Activated naive CD4-positive, alpha-beta T cell treated with anti-CD3 and anti-CD28 coated beads, Interleukin-2, amount 10 ng/mL, durations not matched to agents 7 days and 5 days (primary cell): ENCODE measurements around the gene MACROD1.

Experiments used
- CTCF ChIA-PET: fragments of 350-600 bp; sonication (Branson Sonifier 250); formaldehyde crosslinking; loops from one replicate; lab custom pipeline; 2021; ENCODE audit warnings: antibody characterized with exemption; lab: Charles Lee
- DNase-seq: peaks from one replicate; pipeline ENCODE4 v3.0.0-alpha.2; 2020
- H3K27ac Mint-ChIP-seq: one replicate; pipeline ENCODE4 v1.8.0; 2021; ENCODE audit warnings: mild to moderate bottlenecking, moderate library complexity, mixed read lengths
- H3K27me3 Mint-ChIP-seq: one replicate; pipeline ENCODE4 v1.8.0; 2021; ENCODE audit warnings: mild to moderate bottlenecking, mixed read lengths
- H3K36me3 Mint-ChIP-seq: one replicate; pipeline ENCODE4 v1.8.0; 2021; ENCODE audit warnings: mixed read lengths
- H3K4me1 Mint-ChIP-seq: one replicate; pipeline ENCODE4 v1.8.0; 2021; ENCODE audit warnings: mixed read lengths
- H3K4me3 Mint-ChIP-seq: one replicate; pipeline ENCODE4 v1.8.0; 2021; ENCODE audit warnings: mild to moderate bottlenecking, moderate library complexity, mixed read lengths
- H3K9me3 Mint-ChIP-seq: one replicate; pipeline ENCODE4 v1.8.0; 2021; ENCODE audit warnings: mixed read lengths

Gene MACROD1

DNA sequence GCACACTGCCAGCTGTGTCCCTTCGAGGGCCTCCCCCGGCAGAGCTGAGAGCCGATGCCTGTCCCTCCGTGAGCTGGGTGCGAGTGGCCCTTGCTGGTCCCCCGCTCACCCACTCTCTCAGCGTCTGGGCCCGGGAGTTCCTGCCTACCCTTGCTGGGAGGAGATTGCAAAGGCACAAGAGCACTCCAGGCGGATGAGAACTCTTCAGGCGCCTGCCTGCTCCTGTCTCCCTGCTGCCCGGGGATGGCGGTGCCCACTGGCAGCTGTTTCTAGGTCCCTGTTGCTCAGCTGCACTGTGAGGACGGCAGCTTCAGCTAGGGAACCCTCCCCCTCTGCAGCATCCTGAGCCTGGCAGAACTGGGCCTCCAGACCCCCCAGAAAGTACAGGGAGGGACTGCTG is 69.1 kb downstream of the MACROD1 start:
- Mint-ChIP-seq H3K27me3 (peaks cover 10% of the 10 kb centered on the region), H3K4me3 (no peak overlapping the region), H3K36me3 (no peaks in the 10 kb centered on the region), H3K4me1 (no peaks in the 10 kb centered on the region), H3K9me3 (no peaks in the 10 kb centered on the region), H3K27ac (no peak overlapping the region)
- DNase-seq, result no peak
- CTCF ChIA-PET, result no interaction called here

DNA sequence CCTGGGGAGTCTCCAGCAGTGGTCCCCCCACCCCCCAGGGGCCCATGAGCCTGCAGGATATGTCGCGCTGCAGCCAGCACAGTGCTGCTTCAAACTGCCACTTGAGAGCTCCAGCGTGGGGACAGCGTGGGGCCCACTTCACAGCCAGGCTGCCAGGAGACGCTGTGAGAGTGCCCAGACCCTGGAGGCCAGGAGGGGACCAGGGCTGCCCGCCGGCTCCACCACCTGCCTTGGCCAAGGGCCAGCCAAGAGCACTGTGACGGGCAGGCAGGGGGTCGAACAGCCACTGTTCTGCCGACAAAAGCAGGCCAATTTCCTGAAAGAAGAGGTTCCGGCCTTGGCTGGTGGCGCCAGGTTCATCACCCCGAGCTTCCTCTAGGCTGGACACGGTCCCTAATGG is 70.0 kb downstream of the MACROD1 start:
- no peak overlapping the region for H3K4me3 Mint-ChIP-seq
- no peaks in the 10 kb centered on the region for H3K36me3 Mint-ChIP-seq
- CTCF ChIA-PET, result no interaction called here
- H3K27ac Mint-ChIP-seq, result no peak overlapping the region
- no peaks in the 10 kb centered on the region for H3K4me1 Mint-ChIP-seq
- no peaks in the 10 kb centered on the region for H3K9me3 Mint-ChIP-seq
- H3K27me3 Mint-ChIP-seq, result peaks cover 10% of the 10 kb centered on the region
- no peak for DNase-seq

DNA sequence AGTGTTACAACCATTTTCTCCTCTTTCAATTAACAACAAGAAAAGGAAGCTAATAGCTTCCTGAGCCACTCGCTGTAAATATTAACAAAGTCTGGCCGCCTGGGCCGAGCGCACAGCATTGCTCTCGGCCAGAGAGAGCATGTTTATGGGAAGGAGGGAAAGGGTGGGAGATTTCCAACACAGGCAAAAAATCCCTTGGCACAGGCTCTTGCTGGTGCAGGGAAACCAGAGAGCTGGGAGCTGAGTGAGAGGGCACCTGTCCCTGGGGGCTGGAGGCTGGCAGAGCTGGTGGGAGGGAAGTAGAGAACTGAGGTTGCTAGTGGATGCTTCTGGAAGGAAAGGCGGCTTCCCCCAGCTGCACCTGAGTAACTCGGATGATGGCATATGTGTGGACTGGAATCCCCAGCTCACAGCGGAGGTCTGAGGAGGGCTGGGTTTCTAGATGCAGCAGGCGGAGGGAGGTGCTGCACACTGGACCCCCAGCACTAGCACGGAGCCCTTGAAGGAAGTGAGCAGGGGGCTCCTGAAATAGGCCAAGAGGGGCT is 70.6 kb downstream of the MACROD1 start:
- Mint-ChIP-seq H3K4me3 (no peak overlapping the region), H3K36me3 (no peaks in the 10 kb centered on the region), H3K27ac (no peak overlapping the region), H3K27me3 (peaks cover 10% of the 10 kb centered on the region), H3K9me3 (no peaks in the 10 kb centered on the region), H3K4me1 (no peaks in the 10 kb centered on the region)
- no peak for DNase-seq
- CTCF ChIA-PET, result no interaction called here

GRCh38 chr11:64094463-64095260 is 71.3 kb downstream of the MACROD1 start:
- H3K9me3 Mint-ChIP-seq, result no peaks in the 10 kb centered on the region
- CTCF ChIA-PET, result no interaction called here
- DNase-seq, result no peak

GRCh38 chr11:64093233-64094039 is 72.5 kb downstream of the MACROD1 start:
- no peak overlapping the region for H3K4me3 Mint-ChIP-seq
- no peaks in the 10 kb centered on the region for H3K9me3 Mint-ChIP-seq
- H3K4me1 Mint-ChIP-seq, result peaks cover 2% of the 10 kb centered on the region
- H3K27ac Mint-ChIP-seq, result no peak overlapping the region
- H3K27me3 Mint-ChIP-seq, result peaks cover 9% of the 10 kb centered on the region
- H3K36me3 Mint-ChIP-seq, result no peaks in the 10 kb centered on the region
- DNase-seq, result no peak
- CTCF ChIA-PET, result no interaction called here

More at GRCh38 chr11:64094463-64095260, 71.3 kb downstream of the MACROD1 start:
- Mint-ChIP-seq H3K27me3 (peaks cover 11% of the 10 kb centered on the region), H3K4me1 (peaks cover 2% of the 10 kb centered on the region), H3K4me3 (no peak overlapping the region), H3K27ac (no peak overlapping the region), H3K36me3 (no peaks in the 10 kb centered on the region)

DNA sequence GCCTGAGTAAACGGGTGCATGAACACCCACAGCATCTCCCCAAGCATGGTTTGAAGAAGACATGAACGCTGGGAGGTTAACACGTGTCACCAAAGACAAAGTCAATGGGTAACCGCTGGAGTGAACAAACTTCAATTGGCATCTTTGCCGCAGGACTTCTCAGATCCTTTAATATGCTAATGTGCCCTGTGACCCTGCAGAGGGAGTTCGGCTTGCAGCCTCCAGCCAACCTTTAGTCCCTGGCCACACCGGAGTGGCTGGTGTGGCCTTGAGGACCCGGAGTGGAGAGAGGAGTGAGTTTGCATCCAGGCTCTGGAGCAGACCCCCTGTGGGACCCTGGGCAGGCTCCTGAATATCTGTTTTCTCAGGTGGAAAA is 73.2 kb downstream of the MACROD1 start:
- Mint-ChIP-seq H3K27me3 (peaks cover 9% of the 10 kb centered on the region), H3K4me3 (no peak overlapping the region), H3K4me1 (peaks cover 2% of the 10 kb centered on the region), H3K9me3 (no peaks in the 10 kb centered on the region), H3K36me3 (no peaks in the 10 kb centered on the region), H3K27ac (no peak overlapping the region)
- no peak for DNase-seq
- CTCF ChIA-PET, result no interaction called here

- no peak overlapping the region for H3K4me3 Mint-ChIP-seq
- H3K4me1 Mint-ChIP-seq, result peaks cover 2% of the 10 kb centered on the region
- no peaks in the 10 kb centered on the region for H3K36me3 Mint-ChIP-seq
- H3K27ac Mint-ChIP-seq, result no peak overlapping the region
- no peak for DNase-seq
- CTCF ChIA-PET, result no interaction called here
- H3K9me3 Mint-ChIP-seq, result no peaks in the 10 kb centered on the region
- H3K27me3 Mint-ChIP-seq, result peaks cover 9% of the 10 kb centered on the region
Observed at GRCh38 chr11:64092111-64092760, 73.7 kb downstream of the MACROD1 start.

- Mint-ChIP-seq H3K27me3 (peaks cover 9% of the 10 kb centered on the region), H3K9me3 (no peaks in the 10 kb centered on the region), H3K4me1 (peaks cover 2% of the 10 kb centered on the region), H3K4me3 (no peak overlapping the region), H3K36me3 (no peaks in the 10 kb centered on the region), H3K27ac (no peak overlapping the region)
- DNase-seq, result no peak
- CTCF ChIA-PET, result no interaction called here
Observed at GRCh38 chr11:64090806-64091516, 75.0 kb downstream of the MACROD1 start.

GRCh38 chr11:64089915-64090805 is 75.8 kb downstream of the MACROD1 start:
- H3K4me1 Mint-ChIP-seq, result peaks cover 2% of the 10 kb centered on the region
- no peaks in the 10 kb centered on the region for H3K9me3 Mint-ChIP-seq
- no peak for DNase-seq
- H3K4me3 Mint-ChIP-seq, result no peak overlapping the region
- H3K27ac Mint-ChIP-seq, result no peak overlapping the region
- CTCF ChIA-PET, result no interaction called here
- peaks cover 6% of the 10 kb centered on the region for H3K27me3 Mint-ChIP-seq
- H3K36me3 Mint-ChIP-seq, result no peaks in the 10 kb centered on the region

DNA sequence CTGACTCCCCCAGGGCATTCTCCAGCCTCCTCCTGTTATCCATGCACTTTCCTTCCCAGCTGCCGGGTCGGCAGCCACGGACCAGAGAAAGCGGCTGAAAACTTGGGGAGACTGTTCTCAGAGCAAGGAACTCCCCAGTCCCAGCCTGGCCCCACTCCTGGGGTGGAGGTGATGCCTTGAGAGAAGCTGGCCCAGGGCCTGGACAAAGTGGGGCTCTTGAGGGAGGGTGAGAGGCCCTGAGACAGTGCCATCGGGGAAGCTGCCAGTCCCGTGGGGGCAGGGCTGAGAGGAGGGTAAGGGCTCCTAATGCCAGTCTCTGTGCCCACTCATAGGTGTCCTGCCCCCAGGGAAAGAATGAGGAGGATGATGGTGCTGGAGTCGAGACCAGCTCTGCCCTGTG is 76.4 kb downstream of the MACROD1 start:
- Mint-ChIP-seq H3K36me3 (no peaks in the 10 kb centered on the region), H3K4me1 (peaks cover 2% of the 10 kb centered on the region), H3K4me3 (no peak overlapping the region), H3K27ac (no peak overlapping the region), H3K9me3 (no peaks in the 10 kb centered on the region), H3K27me3 (peaks cover 5% of the 10 kb centered on the region)
- no peak for DNase-seq
- CTCF ChIA-PET, result no interaction called here

DNA sequence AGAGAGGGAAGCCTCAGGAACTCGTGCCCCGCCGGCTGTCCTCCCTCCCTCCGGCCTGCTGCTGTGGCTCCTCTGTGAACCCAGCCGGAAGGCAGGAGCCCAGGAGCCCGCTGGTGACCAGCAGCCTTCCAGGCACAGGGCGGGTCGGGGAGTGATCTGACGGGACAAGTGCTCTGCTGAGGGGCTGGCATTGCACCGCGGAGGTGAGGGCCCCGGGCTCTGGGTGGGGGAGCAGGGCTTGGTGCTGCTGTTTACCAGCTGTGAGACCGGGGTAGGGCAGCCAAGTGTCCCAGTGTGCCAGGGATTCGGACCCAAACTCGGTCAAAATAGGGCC is 76.9 kb downstream of the MACROD1 start:
- Mint-ChIP-seq H3K9me3 (no peaks in the 10 kb centered on the region), H3K4me3 (no peak overlapping the region), H3K27ac (no peak overlapping the region), H3K4me1 (peaks cover 2% of the 10 kb centered on the region), H3K27me3 (peaks cover 5% of the 10 kb centered on the region), H3K36me3 (no peaks in the 10 kb centered on the region)
- CTCF ChIA-PET, result no interaction called here
- DNase-seq, result no peak

GRCh38 chr11:64088162-64089026 is 77.5 kb downstream of the MACROD1 start:
- Mint-ChIP-seq H3K9me3 (no peaks in the 10 kb centered on the region), H3K27me3 (peaks cover 5% of the 10 kb centered on the region), H3K4me3 (no peak overlapping the region), H3K36me3 (no peaks in the 10 kb centered on the region), H3K4me1 (peaks cover 2% of the 10 kb centered on the region), H3K27ac (no peak overlapping the region)
- CTCF ChIA-PET, result interaction anchor here (0.7 kb wide), 1 partner anchor 63 kb away, joined by 3 read pairs; no protein-coding TSS in a partner anchor
- DNase-seq, result no peak
